H1 (cell line): ENCODE data around the gene TMTC2. TPM values are rescaled to one million over a fixed set of nuclear protein-coding genes. Genes with fewer than 3 reads are reported as not detected.

ENCODE experiments used
- CTCF ChIA-PET: fragments of 300-600 bp; sonication (Branson Sonifier 250); formaldehyde crosslinking; loops from one replicate; lab custom pipeline; 2021; ENCODE audit not compliant: partially characterized antibody; lab: Charles Lee
- POLR2A ChIA-PET: fragments of 300-600 bp; sonication (Branson Sonifier 250); formaldehyde crosslinking; loops from one replicate; lab custom pipeline; 2021; ENCODE audit warnings: inconsistent platforms; ENCODE audit not compliant: partially characterized antibody; lab: Charles Lee
- DNase-seq, 2 experiments: peaks; one replicate each; pipeline versions ENCODE4 v3.0.0 to v3.0.0-alpha.2; 2010 to 2022; ENCODE audit warnings: low spot score in 2 of 2, low read depth in 1 of 2, mixed read lengths in 1 of 2
- FAIRE-seq: peaks from 2 replicates; lab custom pipeline; 2011; peaks lifted over from hg19 to GRCh38; lab: Jason Lieb, UNC
- H2AFZ ChIP-seq: 2 replicates; pipeline ENCODE4 v1.8.1; 2012; ENCODE audit warnings: low read length, inconsistent platforms
- H2AK5ac ChIP-seq: 2 replicates; pipeline ENCODE4 v1.6.1; 2013; ENCODE audit warnings: low read depth, low read length
- H2BK120ac ChIP-seq: replicated peaks from 2 replicates; pipeline ENCODE3; 2013; ENCODE audit warnings: low read depth, low read length, inconsistent platforms
- H2BK12ac ChIP-seq: 2 replicates; pipeline ENCODE4 v1.6.1; 2013; ENCODE audit warnings: low read depth, low read length
- H2BK15ac ChIP-seq: 2 replicates; pipeline ENCODE4 v1.6.1; 2013; ENCODE audit warnings: low read length
- H2BK20ac ChIP-seq: 2 replicates; pipeline ENCODE4 v1.6.1; 2013; ENCODE audit warnings: low read length
- H2BK5ac ChIP-seq: 2 replicates; pipeline ENCODE4 v1.6.1; 2013; ENCODE audit warnings: low read depth, low read length
- H3K14ac ChIP-seq: 2 replicates; pipeline ENCODE4 v1.6.1; 2013; ENCODE audit warnings: inconsistent platforms; ENCODE audit not compliant: insufficient read length
- H3K18ac ChIP-seq: 2 replicates; pipeline ENCODE4 v1.6.1; 2013; ENCODE audit warnings: low read length; ENCODE audit errors: extremely low read depth
- H3K23ac ChIP-seq: 2 replicates; pipeline ENCODE4 v1.6.1; 2013; ENCODE audit warnings: inconsistent platforms; ENCODE audit not compliant: insufficient read length
- H3K23me2 ChIP-seq: 2 replicates; pipeline ENCODE4 v1.6.1; 2013; ENCODE audit warnings: low read depth, low read length
- H3K27ac ChIP-seq: 2 replicates; pipeline ENCODE4 v1.6.1; 2011; ENCODE audit warnings: low read depth, low read length, inconsistent platforms
- H3K27me3 ChIP-seq, 4 experiments: replicated peaks in 1 of 4; 1 replicate in 1 of 4; 2 replicates in 3 of 4; pipeline versions ENCODE4 v1.6.1 to v1.8.1; 2011 to 2013; ENCODE audit warnings: low read length in 3 of 4, mild to moderate bottlenecking in 3 of 4, inconsistent platforms in 2 of 4, mixed read lengths in 2 of 4, moderate library complexity in 1 of 4; ENCODE audit not compliant: control insufficient read depth in 3 of 4, insufficient read depth in 3 of 4; ENCODE audit errors: extremely low read depth in 1 of 4
- H3K36me3 ChIP-seq, 4 experiments: 2 replicates each; pipeline versions ENCODE4 v1.6.1 to v1.8.1; 2011 to 2013; ENCODE audit warnings: mild to moderate bottlenecking in 4 of 4, low read length in 3 of 4, moderate library complexity in 2 of 4, control low read depth in 1 of 4, inconsistent platforms in 1 of 4; ENCODE audit not compliant: insufficient read depth in 4 of 4, control insufficient read depth in 2 of 4
- H3K4ac ChIP-seq: replicated peaks from 2 replicates; pipeline ENCODE3; 2013; ENCODE audit warnings: low read length, low read depth, mixed read lengths, inconsistent platforms; ENCODE audit not compliant: insufficient read length
- H3K4me1 ChIP-seq, 4 experiments: replicated peaks in 1 of 4; 1 replicate in 1 of 4; 2 replicates in 3 of 4; pipeline versions ENCODE4 v1.6.1 to v1.8.1; 2011 to 2013; ENCODE audit warnings: low read length in 3 of 4, inconsistent platforms in 2 of 4, mixed read lengths in 1 of 4; ENCODE audit not compliant: insufficient read depth in 4 of 4, control insufficient read depth in 3 of 4
- H3K4me2 ChIP-seq, 2 experiments: 2 replicates each; pipeline versions ENCODE4 v1.6.1 to v1.8.1; 2011 to 2013; ENCODE audit warnings: low read depth in 2 of 2, low read length in 2 of 2, control low read depth in 1 of 2, inconsistent platforms in 1 of 2, mild to moderate bottlenecking in 1 of 2; ENCODE audit not compliant: insufficient read depth in 1 of 2
- H3K4me3 ChIP-seq, 4 experiments: fragments of 200-600, 300-600 bp in 1 of 4; sonication (generic), shearing (Covaris generic), sonication (Bioruptor Twin) in 1 of 4; 2 replicates each; pipeline versions ENCODE4 v1.5.1 to v1.8.1; 2011 to 2016; ENCODE audit warnings: low read length in 4 of 4, low read depth in 3 of 4, control low read depth in 2 of 4, inconsistent platforms in 2 of 4, mild to moderate bottlenecking in 2 of 4, mixed read lengths in 1 of 4, moderate library complexity in 1 of 4; ENCODE audit not compliant: insufficient read depth in 2 of 4; ENCODE audit errors: extremely low read depth in 1 of 4
- H3K56ac ChIP-seq: replicated peaks from 2 replicates; pipeline ENCODE3; 2013; ENCODE audit warnings: low read depth, mild to moderate bottlenecking, mixed read lengths, low read length, inconsistent platforms; ENCODE audit not compliant: insufficient read length
- H3K79me1 ChIP-seq: 2 replicates; pipeline ENCODE4 v1.6.1; 2013; ENCODE audit warnings: low read depth, low read length, control low read depth
- H3K79me2 ChIP-seq, 2 experiments: 2 replicates each; pipeline versions ENCODE4 v1.6.1 to v1.8.1; 2012 to 2013; ENCODE audit warnings: low read length in 2 of 2, mild to moderate bottlenecking in 2 of 2, inconsistent platforms in 1 of 2; ENCODE audit not compliant: insufficient read depth in 2 of 2, control insufficient read depth in 1 of 2
- H3K9ac ChIP-seq, 4 experiments: replicated peaks in 1 of 4; 1 replicate in 1 of 4; 2 replicates in 3 of 4; pipeline versions ENCODE4 v1.6.1 to v1.8.1; 2011 to 2013; ENCODE audit warnings: low read depth in 3 of 4, low read length in 3 of 4, control low read depth in 2 of 4, mild to moderate bottlenecking in 2 of 4, moderate library complexity in 2 of 4, inconsistent platforms in 1 of 4; ENCODE audit errors: extremely low read depth in 1 of 4
- H3K9me3 ChIP-seq, 2 experiments: 2 replicates each; pipeline versions ENCODE4 v1.6.1 to v1.8.1; 2012 to 2013; ENCODE audit warnings: mild to moderate bottlenecking in 2 of 2, moderate library complexity in 2 of 2, control low read depth in 1 of 2, inconsistent platforms in 1 of 2, low read depth in 1 of 2, low read length in 1 of 2, mixed read lengths in 1 of 2; ENCODE audit not compliant: insufficient read depth in 2 of 2
- H4K20me1 ChIP-seq, 2 experiments: replicated peaks in 1 of 2; 2 replicates each; pipeline versions ENCODE3 to v1.8.1; 2011 to 2013; ENCODE audit warnings: inconsistent platforms in 2 of 2, low read length in 2 of 2, mild to moderate bottlenecking in 1 of 2; ENCODE audit not compliant: insufficient read depth in 2 of 2, control insufficient read depth in 1 of 2
- H4K5ac ChIP-seq: 2 replicates; pipeline ENCODE4 v1.6.1; 2013; ENCODE audit warnings: low read length, low read depth, mixed read lengths, inconsistent platforms; ENCODE audit not compliant: insufficient read length
- H4K8ac ChIP-seq: 2 replicates; pipeline ENCODE4 v1.8.0; 2013; ENCODE audit warnings: mild to moderate bottlenecking, moderate library complexity, low read length, inconsistent platforms; ENCODE audit not compliant: insufficient read depth; ENCODE audit errors: extremely low read depth
- H4K91ac ChIP-seq: replicated peaks from 2 replicates; pipeline ENCODE3; 2013; ENCODE audit warnings: low read length, mixed read lengths, inconsistent platforms; ENCODE audit not compliant: insufficient read length
- ATF2 ChIP-seq: IDR thresholded peaks from 2 replicates; pipeline ENCODE4 v1.6.1; 2012; ENCODE audit warnings: low read length, inconsistent platforms
- HDAC2 ChIP-seq, 2 experiments: fragments of 300-600 bp in 1 of 2; sonication (generic) in 1 of 2; IDR thresholded peaks; 2 replicates each; pipeline ENCODE4 v1.6.1; 2011 to 2012; ENCODE audit warnings: low read depth in 2 of 2, low read length in 2 of 2, mild to moderate bottlenecking in 2 of 2, moderate library complexity in 2 of 2, borderline replicate concordance in 1 of 2, inconsistent platforms in 1 of 2
- HDAC6 ChIP-seq: IDR thresholded peaks from one replicate; pipeline ENCODE4 v1.7.1; 2012; ENCODE audit warnings: low read depth, mild to moderate bottlenecking, inconsistent platforms, low read length, moderate library complexity
- JUN ChIP-seq: IDR thresholded peaks from 2 replicates; pipeline ENCODE4 v1.6.1; 2011; ENCODE audit warnings: low read depth, mild to moderate bottlenecking, improper control_type of control experiment, low read length
- KDM1A ChIP-seq: fragments of 200-600, 300-600 bp; sonication (generic); IDR thresholded peaks from 2 replicates; pipeline ENCODE4 v1.7.1; 2016; ENCODE audit warnings: mild to moderate bottlenecking, low read length, borderline replicate concordance
- KDM4A ChIP-seq: IDR thresholded peaks from one replicate; pipeline ENCODE4 v1.7.1; 2012; ENCODE audit warnings: low read depth, mild to moderate bottlenecking, moderate library complexity, low read length, inconsistent platforms; ENCODE audit not compliant: severe bottlenecking
- POU5F1 ChIP-seq: IDR thresholded peaks from 2 replicates; pipeline ENCODE4 v1.6.1; 2011; ENCODE audit warnings: low read depth, mild to moderate bottlenecking, low read length, moderate library complexity
- SIRT6 ChIP-seq: IDR thresholded peaks from one replicate; pipeline ENCODE4 v1.7.1; 2012; ENCODE audit warnings: low read length, inconsistent platforms
- SIX5 ChIP-seq: IDR thresholded peaks from 2 replicates; pipeline ENCODE4 v1.6.1; 2011; ENCODE audit warnings: mild to moderate bottlenecking, low read depth, low read length
- SP1 ChIP-seq: IDR thresholded peaks from 2 replicates; pipeline ENCODE4 v1.6.1; 2011; ENCODE audit warnings: low read depth, low read length
- SUZ12 ChIP-seq: fragments of 200-600 bp; sonication (generic); IDR thresholded peaks from 2 replicates; pipeline ENCODE4 v1.6.1; 2012; ENCODE audit warnings: mild to moderate bottlenecking, inconsistent platforms, low read length, moderate library complexity, mixed read lengths
- TAF7 ChIP-seq: optimal IDR thresholded peaks from 2 replicates; pipeline ENCODE3; 2011; ENCODE audit warnings: low read depth, mild to moderate bottlenecking, inconsistent platforms, low read length, moderate library complexity, borderline replicate concordance
- YY1 ChIP-seq: IDR thresholded peaks from 2 replicates; pipeline ENCODE4 v1.6.1; 2011; ENCODE audit warnings: low read depth, mild to moderate bottlenecking, low read length
- polyA plus RNA-seq, 7 experiments: library from polyadenylated mRNA; depleted of rRNA in 3 of 7; stranded (reverse) in 5 of 7; unstranded in 2 of 7; fragments of >200 nt in 5 of 7; fragments of 200-250 nt in 2 of 7; gene quantifications; 1 replicate in 5 of 7; 2 replicates in 1 of 7; 4 replicates in 1 of 7; pipeline versions ENCODE4 v1.2.1 to v1.2.3, GENCODE V29; 2011 to 2013; ENCODE audit warnings: missing spikeins in 2 of 7, mixed read lengths in 2 of 7
- total RNA-seq: library from RNA; stranded (reverse); fragmentation: NEBNext Ultra II Directional; extraction: Animal tissue kit (Norgen Biotek cat#: 25700); gene quantifications from 2 replicates; pipeline ENCODE4 v1.2.1, GENCODE V29; 2021

TMTC2 gene
- total and polyA plus RNA-seq, 2 of the 8 experiments (the other 6 are each of a cell fraction or from before 2014, with no cell fraction given) = 2.3 to 3.9 TPM

- Histone ChIP-seq H2BK12ac (no peak overlapping the region), H3K23me2 (no peaks in the 10 kb centered on the region), H3K4me3 (no peak overlapping the region), H3K9me3 (no peaks in the 10 kb centered on the region), H2AK5ac (no peak overlapping the region), H4K8ac (no peak overlapping the region), H3K18ac (no peak overlapping the region), H2BK20ac (no peak overlapping the region), H3K27me3 (no peaks in the 10 kb centered on the region), H4K91ac (no peak overlapping the region), H2BK15ac (no peak overlapping the region), H3K56ac (no peak overlapping the region), H3K4ac (no peak overlapping the region), H4K5ac (no peak overlapping the region), H3K36me3 (no peaks in the 10 kb centered on the region), H3K9ac (no peak overlapping the region), H3K79me1 (no peaks in the 10 kb centered on the region), H2BK120ac (no peak overlapping the region), H3K27ac (no peak overlapping the region), H3K79me2 (no peaks in the 10 kb centered on the region), H3K23ac (no peak overlapping the region), H3K4me2 (no peak overlapping the region), H2AFZ (no peak overlapping the region), H2BK5ac (no peak overlapping the region), H3K4me1 (no peaks in the 10 kb centered on the region; a peak in 1 of 7 replicates), H3K14ac (no peak overlapping the region), H4K20me1 (no peaks in the 10 kb centered on the region)
- DNase-seq (no peak), FAIRE-seq (no peak)
- ChIA-PET POLR2A (no interaction called here), CTCF (interaction anchor here (0.6 to 1.8 kb wide), 3 partner anchors 18 to 567 kb away, joined by 3 to 5 read pairs (median 4); no protein-coding TSS in a partner anchor)
- TF ChIP-seq JUN = no peak
- TF ChIP-seq KDM4A = no peak
- TF ChIP-seq SIX5 = no peak
- TF ChIP-seq SP1 = no peak
- no peak for TF ChIP-seq SUZ12
- TF ChIP-seq HDAC6 = no peak
- TF ChIP-seq HDAC2 (IDR thresholded peaks at IDR 0.05; ENCODE audit: borderline replicate concordance in 1 of 2, low read depth in 2 of 2, low read length in 2 of 2) = no peak
- TF ChIP-seq ATF2 = no peak
- TF ChIP-seq SIRT6 = no peak
- no peak for TF ChIP-seq YY1
- TF ChIP-seq TAF7 = no peak
- TF ChIP-seq POU5F1 = no peak
- TF ChIP-seq KDM1A = no peak
These were observed 41.3 kb upstream of the TMTC2 start for GRCh38 chr12:82645414-82645813.
